ENCODE measurements around the gene BUD31. TPM values are rescaled to one million over a fixed set of nuclear protein-coding genes. Genes with fewer than 3 reads are reported as not detected.

Gene BUD31
- total RNA-seq, 1 experiment from 2014 or later, result 154 TPM

DNA sequence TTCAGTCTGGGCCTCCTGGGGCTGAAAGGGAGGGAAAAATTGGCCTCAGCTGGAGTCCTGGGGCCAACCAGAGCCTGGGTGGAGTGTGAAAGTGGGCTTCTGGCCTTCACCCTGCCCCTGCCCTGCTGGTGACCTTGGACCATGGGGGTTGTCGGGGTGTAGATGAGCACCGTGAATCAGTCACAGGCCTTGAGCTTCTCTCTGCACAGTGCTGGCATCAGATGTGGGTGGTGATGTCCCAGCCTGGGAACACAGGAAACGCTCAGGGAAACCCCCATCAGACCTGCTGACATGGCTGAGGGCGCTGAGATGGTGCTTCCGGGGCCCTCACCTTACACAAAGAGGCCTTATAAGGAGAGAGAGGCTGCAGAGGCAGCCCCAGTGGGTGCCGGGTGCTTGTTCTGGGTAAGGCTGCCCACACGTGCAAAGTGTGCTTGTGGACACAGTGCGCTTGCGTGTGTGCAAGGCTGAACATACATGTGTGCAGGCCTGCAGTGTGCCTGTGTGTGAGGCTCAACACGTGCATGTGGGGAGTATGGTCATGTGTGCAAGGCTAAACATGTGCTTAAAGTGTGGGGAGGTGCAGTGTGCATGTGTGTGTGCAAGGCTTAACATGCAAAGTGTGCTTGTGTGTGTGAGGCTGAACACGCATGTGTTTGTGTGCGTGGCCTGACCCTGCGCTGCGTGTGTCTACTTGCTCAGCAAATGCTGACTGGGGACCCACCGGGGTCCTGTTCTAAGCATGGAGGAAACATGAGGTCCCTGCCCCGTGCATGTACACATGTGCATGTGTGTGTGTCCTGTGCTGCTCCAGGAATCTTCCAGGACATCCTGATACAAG, 27.7 kb upstream of the BUD31 start:
- TF ChIP-seq CEBPB (IDR thresholded peaks at IDR 0.05; ENCODE audit: low read depth), result no peak
- no peak for TF ChIP-seq EZH2 (IDR thresholded peaks at IDR 0.05)
- no peak for TF ChIP-seq TCF7L2 (IDR thresholded peaks at IDR 0.05; ENCODE audit: borderline replicate concordance, extremely low read depth, insufficient read depth, insufficient read length)
- no peak for TF ChIP-seq SRF (IDR thresholded peaks at IDR 0.05; ENCODE audit: low read depth)
- TF ChIP-seq RAD21 (IDR thresholded peaks at IDR 0.05; ENCODE audit: low read depth), result no peak
- no peak for TF ChIP-seq POLR2A (IDR thresholded peaks at IDR 0.05; ENCODE audit: borderline replicate concordance, extremely low read depth, insufficient read depth, insufficient read length)
- TF ChIP-seq FOSL1 (IDR thresholded peaks at IDR 0.05; ENCODE audit: low read depth), result no peak
- TF ChIP-seq YY1 (IDR thresholded peaks at IDR 0.05; ENCODE audit: extremely low read depth, insufficient replicate concordance, low read depth, low read length), result no peak
- no peak for TF ChIP-seq CBX3 (IDR thresholded peaks at IDR 0.05; ENCODE audit: low read depth)
- TF ChIP-seq, protein P1, sequence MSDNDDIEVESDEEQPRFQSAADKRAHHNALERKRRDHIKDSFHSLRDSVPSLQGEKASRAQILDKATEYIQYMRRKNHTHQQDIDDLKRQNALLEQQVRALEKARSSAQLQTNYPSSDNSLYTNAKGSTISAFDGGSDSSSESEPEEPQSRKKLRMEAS (IDR thresholded peaks at IDR 0.05), result no peak
- no peak for TF ChIP-seq ELF1 (IDR thresholded peaks at IDR 0.05; ENCODE audit: borderline replicate concordance, low read depth)
- no peaks in the 10 kb centered on the region for H4K20me1 ChIP-seq (ENCODE audit: insufficient read depth)
- POLR2A ChIA-PET, result no interaction called here
- no peaks in the 10 kb centered on the region for H3K9me3 ChIP-seq (ENCODE audit: control insufficient read depth in 1 of 2, insufficient read depth in 1 of 2, low read depth in 1 of 2, low read length in 2 of 2)
- BruUV-seq (replicated peaks), result no TSS peak
- intact Hi-C loops (cut with micrococcal nuclease), result no loop called here
- no peaks in the 10 kb centered on the region for H3K9me2 ChIP-seq (ENCODE audit: insufficient read depth)
- no peak overlapping the region for H3K4me2 ChIP-seq (ENCODE audit: low read length)
- RAD21 ChIA-PET (ENCODE audit: low non-redundant PET in 1 of 2, low total read pairs in 2 of 2, uncharacterized antibody in 2 of 2, unreplicated experiment in 2 of 2), result no interaction called here
- CTCF ChIA-PET, result no interaction called here
- H3K27ac ChIP-seq (ENCODE audit: low read depth, low read length), result no peak overlapping the region
- H2AFZ ChIP-seq (ENCODE audit: low read depth, low read length, poor library complexity, severe bottlenecking), result no peak overlapping the region
- no peak overlapping the region for H3K9ac ChIP-seq (ENCODE audit: low read length)
- H3K79me2 ChIP-seq (ENCODE audit: insufficient read depth, low read length), result peaks cover 77% of the 10 kb centered on the region
- H3K4me3 ChIP-seq (replicated peaks in 1 of 2; ENCODE audit: low read depth in 1 of 2, low read length in 2 of 2), result no peak overlapping the region
- H3K4me1 ChIP-seq (ENCODE audit: control insufficient read depth in 1 of 2, insufficient read depth in 2 of 2, low read length in 2 of 2), result peaks cover 16 to 29% of the 10 kb centered on the region in 2 experiments; a peak in 3 of 4 replicates
- no peaks in the 10 kb centered on the region for H3K27me3 ChIP-seq (ENCODE audit: insufficient read depth, low read length)
- no peak for DNase-seq (ENCODE audit: low read depth, low spot score)
- peaks cover 5 to 25% of the 10 kb centered on the region in 2 experiments; a peak in 2 of 4 replicates for H3K36me3 ChIP-seq (ENCODE audit: control insufficient read depth in 1 of 2, insufficient read depth in 2 of 2, low read length in 2 of 2)
- no peak for ATAC-seq

Measured in HCT116 (cell line).